LNCAP (cell line): ENCODE results near the gene ENTPD5.

Experiments used
- CTCF ChIP-seq: fragments of 450-650 bp; IDR thresholded peaks from 2 replicates; pipeline ENCODE4 v1.5.1; 2017; ENCODE audit warnings: mild to moderate bottlenecking

Gene ENTPD5

GRCh38 chr14:74045522-74045921 lies 26.4 kb upstream of the ENTPD5 start:
- TF ChIP-seq CTCF, result no peak

GRCh38 chr14:74042296-74042695 lies 23.2 kb upstream of the ENTPD5 start:
- no peak for TF ChIP-seq CTCF

GRCh38 chr14:74038020-74038859 lies 19.2 kb upstream of the ENTPD5 start:
- TF ChIP-seq CTCF, result peak; percentile 73

GRCh38 chr14:74035556-74035955 lies 16.5 kb upstream of the ENTPD5 start:
- TF ChIP-seq CTCF, result no peak

- no peak for TF ChIP-seq CTCF
Measured at GRCh38 chr14:74034572-74034971, 15.5 kb upstream of the ENTPD5 start.

- no peak for TF ChIP-seq CTCF
Measured at GRCh38 chr14:74029136-74029535, 10.0 kb upstream of the ENTPD5 start.

- TF ChIP-seq CTCF, result no peak
Measured at GRCh38 chr14:74022346-74022745, 3.3 kb upstream of the ENTPD5 start.
